Embryonic facial prominence (tissue), 1 donor: ENCODE results near the gene PLCB2.

ENCODE experiments used
- DNase-seq: peaks from one replicate; pipeline ENCODE4 v3.0.0-alpha.2; 2016; ENCODE audit errors: extremely low spot score

PLCB2 gene

DNA sequence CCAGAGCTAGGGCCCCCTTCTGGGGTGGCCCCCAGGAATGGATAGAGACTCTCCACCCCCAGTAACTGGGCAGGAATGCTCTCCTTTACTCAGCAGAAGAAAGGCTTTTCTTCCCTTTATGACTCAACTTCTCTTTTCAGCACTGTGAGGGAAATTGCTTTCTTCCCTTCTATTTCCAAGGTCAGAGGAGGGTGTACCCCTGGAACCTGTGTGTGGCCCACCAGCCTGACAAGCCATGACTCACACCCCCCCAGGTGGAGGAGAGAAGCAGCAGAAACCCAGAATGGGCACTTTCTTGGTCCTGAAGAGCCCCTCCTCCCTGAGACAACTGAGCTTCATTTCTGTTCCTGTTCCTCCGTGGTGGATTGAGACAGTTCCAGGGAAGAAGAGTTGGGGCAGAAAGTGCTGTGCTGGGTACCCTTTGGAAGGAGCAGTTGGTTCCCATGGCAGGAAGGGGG is 22.2 kb downstream of the PLCB2 start:
- no peak for DNase-seq

DNA sequence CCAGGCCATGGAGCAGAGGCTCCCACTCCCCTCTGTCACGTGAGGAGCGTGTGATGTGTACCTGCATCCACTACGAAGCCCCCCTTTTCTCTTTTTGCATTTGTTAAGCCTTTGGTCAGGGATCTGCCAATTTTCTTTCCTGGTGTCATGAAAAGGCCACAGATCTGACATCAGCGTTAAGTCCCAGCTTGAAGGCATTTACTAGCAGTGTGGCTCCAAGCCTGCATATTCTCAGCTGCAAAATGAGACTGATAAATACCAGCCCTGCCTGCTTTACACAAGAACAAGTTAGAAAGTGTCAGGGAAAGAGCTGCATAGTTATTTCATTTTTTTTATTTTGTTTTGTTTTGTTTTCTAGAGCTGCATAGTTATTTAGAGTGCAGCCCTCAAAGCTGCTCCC is 22.6 kb downstream of the PLCB2 start:
- DNase-seq = peak; percentile 31

DNA sequence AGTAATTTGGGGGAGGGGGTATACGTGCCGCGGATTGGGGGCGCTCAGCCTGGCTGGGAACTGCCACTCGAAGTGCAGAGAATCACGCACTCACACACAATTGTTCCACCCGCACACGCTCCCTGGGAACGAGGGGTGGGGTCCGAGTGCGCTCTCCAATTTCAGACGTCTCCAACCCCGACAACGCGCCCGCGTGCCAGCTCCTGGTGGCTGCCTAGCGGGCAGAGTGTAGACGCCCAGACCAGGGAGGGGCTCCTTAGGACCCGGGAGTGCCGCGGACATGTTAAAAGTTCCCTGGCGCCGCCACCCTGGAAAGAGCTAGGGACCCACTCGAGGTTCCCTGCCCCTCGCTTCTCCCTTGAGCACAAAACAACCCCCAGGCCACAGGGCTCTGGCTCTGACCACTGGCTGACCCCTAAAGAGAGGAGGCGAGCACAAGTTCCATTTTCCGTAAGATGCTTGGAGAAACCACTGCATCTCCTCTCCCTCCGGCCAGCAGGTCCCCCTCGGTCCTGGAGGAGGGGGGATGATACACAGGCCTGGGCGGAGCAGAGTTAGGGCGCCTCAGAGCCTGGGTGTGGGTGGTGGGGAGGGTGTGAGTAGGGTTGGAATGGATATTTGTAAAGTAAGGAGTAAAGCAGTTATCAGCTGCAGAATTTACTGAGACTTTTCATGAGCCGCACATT is 24.0 kb downstream of the PLCB2 start:
- DNase-seq = no peak

DNA sequence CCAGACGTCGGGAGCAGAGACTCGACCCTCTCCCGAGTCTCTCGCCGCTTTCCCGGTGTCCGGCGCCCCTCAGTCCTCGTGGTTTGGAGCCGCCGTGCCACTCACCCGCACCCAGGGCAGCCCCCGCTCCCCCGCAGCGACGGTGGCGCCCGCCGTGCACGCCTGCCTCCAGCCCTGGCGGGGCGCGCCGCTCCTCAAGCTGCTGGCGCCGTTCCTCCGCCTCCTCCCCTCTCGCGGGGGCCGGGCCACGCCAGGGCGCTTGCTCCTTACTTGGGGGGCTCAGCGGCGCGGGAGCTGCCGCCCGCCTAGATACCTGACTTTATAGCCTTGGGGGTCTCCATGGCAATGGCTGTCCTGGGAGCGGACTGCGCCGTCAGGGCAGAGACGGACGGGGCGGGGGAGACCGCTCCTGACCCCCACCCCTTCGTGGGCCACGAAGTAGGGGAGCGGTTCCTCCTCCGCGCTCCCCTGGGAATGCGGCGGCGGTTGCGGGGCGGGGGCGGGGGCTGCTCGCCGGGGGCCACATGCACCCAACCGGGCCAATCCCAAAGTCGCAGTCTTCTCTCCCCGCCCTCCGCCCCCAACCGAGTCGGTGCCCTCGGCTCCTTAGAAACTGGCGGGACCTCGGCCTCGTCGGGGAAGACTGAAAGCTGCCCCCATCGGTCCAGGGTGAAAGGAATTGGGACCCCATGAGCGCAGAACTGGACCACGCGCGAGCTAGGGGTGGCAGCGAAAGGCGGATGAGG is 24.7 kb downstream of the PLCB2 start, which contains the start of gene ANKRD63:
ANKRD63 (minus strand) TSS at position 196 of the 746 bp plus-strand sequence. CDS start 478 bp downstream, outside the sequence.
- DNase-seq = no peak

DNA sequence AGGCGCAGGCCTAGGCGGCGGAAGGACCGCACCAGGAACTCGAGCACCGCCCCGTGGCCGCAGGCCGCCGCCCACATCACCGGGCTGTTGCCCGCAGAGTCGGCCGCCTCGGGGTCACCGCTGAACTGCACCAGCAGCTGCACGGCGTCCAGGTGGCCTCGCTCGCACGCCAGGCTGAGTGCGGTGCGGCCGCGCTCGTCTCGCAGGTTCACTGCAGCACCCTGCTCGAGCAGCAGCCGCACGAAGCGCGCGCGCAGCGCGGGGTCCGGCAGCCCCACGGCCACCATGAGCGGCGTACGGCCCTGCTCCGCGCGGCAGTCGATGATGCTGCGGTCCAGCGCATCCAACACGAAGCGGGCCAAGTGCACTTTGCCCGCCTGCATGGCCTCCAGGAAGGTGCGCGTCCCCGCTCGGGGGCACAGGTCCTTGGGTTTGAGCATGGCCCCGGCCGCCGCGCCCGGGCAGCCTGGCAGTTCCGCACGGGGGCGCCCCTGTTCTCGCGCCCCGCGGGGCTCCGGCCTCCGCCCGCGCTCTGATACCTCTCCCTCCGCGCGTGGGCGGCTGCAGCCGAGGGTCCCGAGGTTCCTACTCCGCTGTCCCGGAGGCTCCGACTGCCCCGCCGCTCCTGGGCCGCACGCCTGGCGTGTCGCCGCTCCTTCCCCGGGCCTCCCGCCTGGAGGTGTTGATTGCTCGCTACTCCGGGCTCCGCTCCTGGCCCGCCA is 25.4 kb downstream of the PLCB2 start:
- DNase-seq = no peak

DNA sequence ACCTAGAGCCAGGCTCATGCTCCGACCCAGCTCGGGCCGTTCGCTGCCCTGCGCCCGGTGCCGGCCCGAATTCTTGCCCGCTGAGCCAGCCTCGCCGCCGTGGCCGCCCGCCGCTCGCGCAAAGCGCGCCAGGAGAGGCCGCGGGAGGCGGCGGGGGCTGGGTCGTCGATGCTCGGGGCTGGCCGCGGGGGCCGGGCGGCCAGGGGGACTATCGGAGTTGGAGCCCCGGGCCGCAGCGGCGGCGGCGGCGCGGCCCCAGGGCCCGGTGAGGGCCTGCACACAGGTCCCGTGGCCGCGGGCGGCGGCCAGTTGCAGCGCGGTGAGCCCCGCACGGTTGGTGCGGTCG is 26.0 kb downstream of the PLCB2 start:
- no peak for DNase-seq

DNA sequence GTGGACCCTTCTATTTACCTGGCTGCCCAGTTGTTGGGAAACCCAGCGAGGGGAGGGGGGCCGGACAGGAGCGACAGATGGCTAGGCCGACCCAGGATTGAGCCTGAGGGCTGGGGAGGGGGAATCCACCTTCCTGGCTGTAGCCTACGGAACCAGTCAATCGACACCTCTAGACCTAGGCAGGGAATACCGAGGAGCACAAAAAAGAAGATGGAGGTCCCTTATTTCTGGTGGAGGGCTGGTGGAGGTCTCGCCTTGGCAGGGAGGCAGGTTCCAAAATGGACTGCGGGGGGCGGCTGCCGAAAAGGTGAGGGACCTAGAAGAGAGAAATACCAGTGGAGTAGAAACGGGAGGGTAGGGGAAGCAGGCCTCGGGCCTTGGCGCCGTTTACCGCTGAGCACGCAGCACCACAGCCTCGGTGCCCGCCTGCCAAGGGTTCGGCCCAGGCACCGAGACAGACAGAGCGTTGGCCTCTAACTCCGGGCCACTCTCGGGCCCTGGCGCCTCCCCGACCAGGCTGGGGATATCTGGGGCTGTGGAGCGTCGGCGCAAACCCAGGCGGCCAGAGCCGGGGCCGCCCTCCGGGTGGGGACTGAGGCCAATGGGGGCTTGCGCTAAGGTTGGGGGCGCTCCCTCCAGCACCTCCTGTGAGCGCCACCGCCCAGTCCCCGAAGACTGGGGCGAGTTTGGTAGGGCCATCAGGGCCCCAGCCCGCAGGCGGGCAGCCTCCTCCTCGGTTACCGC is 26.5 kb downstream of the PLCB2 start:
- DNase-seq = no peak

DNA sequence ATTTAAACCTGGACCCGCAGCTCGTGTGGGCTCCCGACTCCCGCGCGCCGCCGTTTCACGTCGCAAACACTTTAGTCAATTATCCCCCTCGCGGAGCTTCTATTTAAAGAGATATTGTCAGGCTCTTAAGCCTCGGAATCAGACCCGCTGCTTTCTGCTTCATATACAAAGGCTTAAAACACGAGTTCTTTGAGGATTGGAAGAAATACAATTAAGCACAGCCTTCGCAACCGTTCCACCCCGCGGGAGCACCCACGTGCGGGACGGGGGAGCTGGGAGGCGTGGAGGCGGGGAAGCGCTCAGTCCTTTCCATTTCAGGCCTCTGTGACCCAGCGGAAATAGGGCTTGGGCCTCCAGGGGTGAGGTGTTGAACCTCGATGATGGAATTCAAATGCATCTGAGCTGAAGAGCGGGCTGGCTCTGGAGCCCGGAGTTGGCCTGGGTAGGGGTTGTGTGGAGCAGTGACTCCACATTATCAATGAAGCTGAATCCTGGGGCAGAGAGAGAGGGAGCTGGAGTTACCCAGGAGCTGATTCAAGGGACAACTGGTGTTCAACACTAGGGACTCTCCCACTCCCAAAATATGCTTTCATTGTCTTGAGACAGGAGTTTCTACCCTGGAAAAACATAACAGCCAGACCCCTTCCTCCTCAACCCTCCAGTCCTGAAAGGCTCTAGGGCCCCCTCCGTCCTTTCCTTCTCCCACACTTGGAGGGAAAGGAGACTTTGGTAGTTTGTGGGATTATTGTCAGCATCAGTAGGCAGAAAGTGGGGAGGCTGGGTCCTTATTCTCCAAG is 27.3 kb downstream of the PLCB2 start:
- no peak for DNase-seq

DNA sequence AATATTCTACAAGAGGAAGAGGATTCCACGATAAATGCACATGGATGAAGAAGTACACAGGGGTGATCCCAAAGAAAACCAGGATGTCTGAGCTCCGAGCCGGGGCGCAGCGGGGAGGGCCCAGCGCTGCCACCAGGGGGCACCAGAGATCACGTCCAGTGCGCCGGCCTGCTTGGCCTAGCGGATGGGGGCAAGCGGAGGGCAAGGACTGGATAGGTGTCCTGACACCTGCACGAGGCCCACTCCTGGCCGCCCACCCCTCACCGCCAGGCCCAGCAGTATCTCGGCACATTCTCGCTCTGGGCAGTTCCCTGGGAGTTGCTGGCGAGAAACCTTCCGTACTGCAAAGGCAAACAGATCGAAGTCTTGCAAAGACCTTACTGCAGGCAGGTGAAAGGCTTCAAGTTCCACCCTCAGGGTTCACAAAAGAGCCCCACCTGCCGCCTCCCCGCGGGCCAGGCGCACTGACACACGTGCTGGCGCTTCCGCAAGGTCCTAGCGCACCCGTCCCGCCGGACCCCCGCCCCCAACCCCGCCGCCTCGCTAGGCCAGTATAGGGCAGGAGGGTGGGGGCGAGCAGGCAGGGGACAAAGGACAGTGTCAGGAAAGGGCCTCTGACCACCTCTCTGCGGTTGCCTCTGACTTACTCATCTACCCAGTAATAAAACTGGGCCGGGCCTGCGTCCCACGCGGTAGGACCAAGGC is 28.1 kb downstream of the PLCB2 start:
- DNase-seq = no peak

DNA sequence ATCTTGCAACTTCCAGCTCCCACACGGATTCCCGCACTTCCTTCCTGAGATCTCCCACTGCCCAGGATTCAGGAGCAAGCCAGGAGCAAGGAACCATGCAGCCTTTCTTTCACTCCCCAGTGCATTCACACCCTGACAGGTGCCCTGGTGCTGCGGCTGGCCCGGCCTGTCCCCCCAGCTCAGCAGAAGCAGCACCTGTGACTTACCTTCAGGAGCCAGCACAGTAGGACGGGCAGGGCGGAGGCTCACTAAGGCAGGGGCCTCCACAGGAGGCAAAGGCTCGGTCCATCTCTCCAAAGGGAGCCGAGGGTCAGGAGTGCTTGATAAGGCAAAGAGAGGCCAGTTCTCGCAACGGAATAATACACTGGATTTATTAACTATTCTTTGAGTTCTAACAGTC is 29.7 kb downstream of the PLCB2 start:
- DNase-seq = no peak

DNA sequence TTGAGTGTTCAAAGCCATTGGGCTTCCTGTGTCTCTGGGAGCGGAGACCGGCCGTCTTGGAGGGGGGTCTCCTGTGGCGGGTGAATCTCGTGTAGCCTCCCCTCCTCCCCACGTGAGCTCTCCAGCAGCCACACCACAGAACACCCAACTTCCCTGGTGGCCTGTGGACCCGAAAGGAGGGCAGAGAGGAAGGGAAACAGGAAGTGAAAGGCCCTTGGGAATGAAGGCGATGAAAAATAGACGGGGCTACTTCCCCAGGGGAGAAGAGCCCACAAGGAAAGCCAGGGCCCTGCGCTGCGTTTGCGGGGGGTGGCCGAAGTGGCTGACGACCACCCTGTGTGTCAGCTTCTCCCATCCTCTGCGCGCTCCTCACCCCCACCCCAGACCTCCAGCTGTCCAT is 30.3 kb downstream of the PLCB2 start:
- no peak for DNase-seq

DNA sequence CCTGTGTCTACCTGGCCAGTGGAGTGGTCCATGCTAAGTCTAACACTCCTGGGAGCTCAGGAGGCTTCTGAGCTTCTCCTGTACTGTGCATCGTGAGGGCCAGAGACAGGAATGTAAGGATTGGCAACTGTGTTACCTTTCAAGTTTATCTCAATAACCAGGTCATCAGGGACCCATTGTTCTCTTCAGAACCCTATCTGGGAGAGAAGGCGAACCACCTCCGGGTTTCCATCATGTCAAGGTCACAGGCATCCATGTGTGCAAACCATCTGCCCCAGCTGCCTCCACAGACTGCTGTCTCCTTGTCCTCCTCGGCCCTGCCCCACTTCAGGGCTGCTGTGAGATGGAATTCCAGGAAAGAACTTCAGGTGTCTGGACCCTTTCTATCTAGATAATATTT is 30.8 kb downstream of the PLCB2 start:
- no peak for DNase-seq

DNA sequence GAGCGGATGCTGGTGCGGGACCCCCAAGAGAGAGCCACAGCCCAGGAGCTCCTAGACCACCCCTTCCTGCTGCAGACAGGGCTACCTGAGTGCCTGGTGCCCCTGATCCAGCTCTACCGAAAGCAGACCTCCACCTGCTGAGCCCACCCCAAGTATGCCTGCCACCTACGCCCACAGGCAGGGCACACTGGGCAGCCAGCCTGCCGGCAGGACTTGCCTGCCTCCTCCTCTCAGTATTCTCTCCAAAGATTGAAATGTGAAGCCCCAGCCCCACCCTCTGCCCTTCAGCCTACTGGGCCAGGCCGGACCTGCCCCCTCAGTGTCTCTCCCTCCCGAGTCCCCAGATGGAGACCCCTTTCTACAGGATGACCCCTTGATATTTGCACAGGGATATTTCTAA is 31.8 kb downstream of the PLCB2 start:
- DNase-seq = no peak

DNA sequence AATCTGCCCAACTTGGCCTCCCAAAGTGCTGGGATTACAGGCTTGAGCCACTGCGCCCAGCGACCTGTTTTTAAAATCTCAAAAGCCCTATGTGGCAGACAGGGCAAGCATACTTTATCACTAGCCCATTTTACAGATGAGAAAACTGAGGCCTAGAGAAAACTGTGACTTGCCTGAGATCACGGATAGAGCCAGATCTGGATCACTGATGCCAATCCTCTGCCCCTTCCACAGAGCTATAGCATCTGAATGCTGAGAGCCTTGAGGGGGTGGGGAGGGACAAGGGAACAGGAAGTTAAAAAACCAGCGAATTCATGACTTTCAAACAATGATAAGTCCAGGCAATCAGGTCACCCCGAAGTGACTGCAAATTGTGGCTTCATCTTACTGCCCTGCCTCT is 32.2 kb downstream of the PLCB2 start:
- DNase-seq = no peak

DNA sequence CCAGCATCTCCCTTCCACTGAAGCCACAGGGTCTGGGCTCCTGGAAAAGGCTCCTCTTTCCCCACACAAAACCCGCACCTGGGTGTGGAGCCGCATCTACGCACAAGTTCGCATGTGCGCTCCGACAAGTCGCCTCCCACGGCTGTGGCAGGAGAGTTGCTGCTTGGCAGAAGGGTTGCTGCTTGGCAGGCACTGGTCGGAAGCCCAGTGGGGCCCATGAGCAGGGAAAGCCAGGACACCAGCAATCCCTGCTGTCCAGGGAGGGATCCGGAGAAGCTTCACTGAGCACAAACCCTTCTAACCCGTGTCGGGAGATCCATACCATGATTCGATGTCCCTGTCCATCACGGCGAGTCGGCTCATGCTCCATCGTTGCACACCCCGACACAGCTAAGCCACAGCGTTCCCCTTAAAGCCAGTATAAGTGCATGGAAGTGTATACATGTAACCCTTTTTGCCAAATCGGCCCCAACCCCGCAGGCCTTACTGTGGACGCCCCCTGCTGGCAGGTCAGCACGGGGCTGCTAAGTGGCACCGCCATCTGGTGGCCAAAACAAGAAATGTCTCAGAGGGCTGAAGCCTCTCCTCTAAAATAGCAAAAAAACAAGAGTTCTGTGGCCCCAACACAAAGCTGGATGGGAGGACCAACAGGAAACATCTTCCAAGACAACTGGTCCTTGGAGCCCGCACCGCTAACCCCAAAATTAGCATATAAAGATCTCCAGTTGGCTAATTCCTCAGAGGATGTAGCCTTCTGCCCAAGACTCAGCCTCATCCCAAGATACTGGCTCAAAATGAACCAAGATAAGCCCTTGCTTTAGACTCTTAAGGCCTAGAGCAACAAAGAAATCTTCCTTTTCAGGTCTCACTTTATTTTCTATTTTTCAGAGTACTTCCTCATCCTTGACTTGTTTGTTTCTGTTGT is 33.1 kb downstream of the PLCB2 start:
- no peak for DNase-seq

DNA sequence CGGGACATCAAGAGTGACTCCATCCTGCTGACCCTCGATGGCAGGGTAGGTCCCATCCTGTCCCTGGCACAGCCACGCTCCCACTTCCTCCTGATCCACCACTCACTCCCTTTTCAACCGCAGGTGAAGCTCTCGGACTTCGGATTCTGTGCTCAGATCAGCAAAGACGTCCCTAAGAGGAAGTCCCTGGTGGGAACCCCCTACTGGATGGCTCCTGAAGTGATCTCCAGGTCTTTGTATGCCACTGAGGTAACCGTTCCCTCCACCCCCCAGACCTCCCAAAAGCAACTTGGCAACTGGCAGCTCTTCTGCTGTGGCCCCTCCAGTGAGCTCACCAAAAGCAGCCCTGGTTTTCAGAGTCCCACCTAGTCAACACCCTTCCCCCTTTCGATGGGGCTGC is 34.3 kb downstream of the PLCB2 start:
- no peak for DNase-seq

DNA sequence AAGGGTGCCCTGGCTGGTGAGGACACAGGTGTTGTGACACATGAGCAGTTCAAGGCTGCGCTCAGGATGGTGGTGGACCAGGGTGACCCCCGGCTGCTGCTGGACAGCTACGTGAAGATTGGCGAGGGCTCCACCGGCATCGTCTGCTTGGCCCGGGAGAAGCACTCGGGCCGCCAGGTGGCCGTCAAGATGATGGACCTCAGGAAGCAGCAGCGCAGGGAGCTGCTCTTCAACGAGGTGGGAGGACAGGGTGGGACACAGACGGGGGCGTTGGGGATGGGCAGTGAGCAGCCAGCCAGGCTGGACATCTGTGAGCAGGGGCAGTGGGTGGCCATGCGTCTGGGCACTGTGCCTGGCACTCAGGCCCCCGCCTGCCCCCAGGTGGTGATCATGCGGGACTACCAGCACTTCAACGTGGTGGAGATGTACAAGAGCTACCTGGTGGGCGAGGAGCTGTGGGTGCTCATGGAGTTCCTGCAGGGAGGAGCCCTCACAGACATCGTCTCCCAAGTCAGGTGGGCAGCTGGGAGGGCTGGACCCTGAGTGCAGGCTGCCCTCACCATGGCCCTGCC is 35.2 kb downstream of the PLCB2 start:
- DNase-seq = no peak

DNA sequence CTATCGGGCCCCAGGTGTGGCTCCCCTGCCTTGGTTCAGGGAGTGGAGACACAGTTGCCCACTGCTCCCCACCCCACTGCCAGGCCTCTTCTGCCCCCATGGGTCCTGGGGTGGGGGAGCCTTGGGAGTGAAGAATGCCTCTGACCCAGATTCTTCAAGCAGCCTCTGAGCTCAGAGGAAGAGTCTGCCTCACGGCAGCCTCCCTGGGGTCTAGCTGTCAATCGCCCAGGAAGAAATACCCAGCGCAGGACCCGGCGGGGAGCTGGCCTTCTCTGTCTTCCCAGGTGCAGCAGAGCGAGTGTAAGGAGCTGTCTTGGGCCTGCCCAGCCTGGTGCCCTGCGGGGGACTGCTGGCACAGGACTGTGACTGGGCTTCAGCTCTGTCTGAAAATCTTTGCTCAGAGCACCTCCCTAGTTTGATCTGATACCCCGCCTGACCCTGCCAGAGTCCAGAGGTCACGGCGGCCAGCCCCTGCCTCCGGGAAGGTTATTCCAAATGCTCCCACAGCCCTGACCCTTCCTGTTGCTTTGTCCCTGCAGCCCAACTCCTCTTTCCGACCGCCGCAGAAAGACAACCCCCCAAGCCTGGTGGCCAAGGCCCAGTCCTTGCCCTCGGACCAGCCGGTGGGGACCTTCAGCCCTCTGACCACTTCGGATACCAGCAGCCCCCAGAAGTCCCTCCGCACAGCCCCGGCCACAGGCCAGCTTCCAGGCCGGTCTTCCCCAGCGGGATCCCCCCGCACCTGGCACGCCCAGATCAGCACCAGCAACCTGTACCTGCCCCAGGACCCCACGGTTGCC is 35.9 kb downstream of the PLCB2 start:
- no peak for DNase-seq
